Measurements from ENCODE around the gene ZNF432. TPM values are rescaled to one million over a fixed set of nuclear protein-coding genes. Genes with fewer than 3 reads are reported as not detected.

ZNF432 gene
- polyA plus RNA-seq, 1 donor, result 11.3 TPM

GRCh38 chr19:52010674-52011073 is 38.0 kb downstream of the ZNF432 start:
- no peak for DNase-seq (ENCODE audit: low read depth)

GRCh38 chr19:52007806-52008557 is 40.7 kb downstream of the ZNF432 start, which contains the start of gene ZNF615:
Gene ZNF615 (minus strand): TSS chr19:52008211. CDS start chr19:52003711, 4,500 bp downstream.
- DNase-seq (ENCODE audit: low read depth), result peak; percentile 80

- DNase-seq (ENCODE audit: low read depth), result no peak
Measured at GRCh38 chr19:52007451-52007805, 41.2 kb downstream of the ZNF432 start.

GRCh38 chr19:51994048-51994644 is 54.5 kb downstream of the ZNF432 start:
- DNase-seq (ENCODE audit: low read depth), result no peak

GRCh38 chr19:51993422-51993821 is 55.2 kb downstream of the ZNF432 start:
- DNase-seq (ENCODE audit: low read depth), result no peak

DNA sequence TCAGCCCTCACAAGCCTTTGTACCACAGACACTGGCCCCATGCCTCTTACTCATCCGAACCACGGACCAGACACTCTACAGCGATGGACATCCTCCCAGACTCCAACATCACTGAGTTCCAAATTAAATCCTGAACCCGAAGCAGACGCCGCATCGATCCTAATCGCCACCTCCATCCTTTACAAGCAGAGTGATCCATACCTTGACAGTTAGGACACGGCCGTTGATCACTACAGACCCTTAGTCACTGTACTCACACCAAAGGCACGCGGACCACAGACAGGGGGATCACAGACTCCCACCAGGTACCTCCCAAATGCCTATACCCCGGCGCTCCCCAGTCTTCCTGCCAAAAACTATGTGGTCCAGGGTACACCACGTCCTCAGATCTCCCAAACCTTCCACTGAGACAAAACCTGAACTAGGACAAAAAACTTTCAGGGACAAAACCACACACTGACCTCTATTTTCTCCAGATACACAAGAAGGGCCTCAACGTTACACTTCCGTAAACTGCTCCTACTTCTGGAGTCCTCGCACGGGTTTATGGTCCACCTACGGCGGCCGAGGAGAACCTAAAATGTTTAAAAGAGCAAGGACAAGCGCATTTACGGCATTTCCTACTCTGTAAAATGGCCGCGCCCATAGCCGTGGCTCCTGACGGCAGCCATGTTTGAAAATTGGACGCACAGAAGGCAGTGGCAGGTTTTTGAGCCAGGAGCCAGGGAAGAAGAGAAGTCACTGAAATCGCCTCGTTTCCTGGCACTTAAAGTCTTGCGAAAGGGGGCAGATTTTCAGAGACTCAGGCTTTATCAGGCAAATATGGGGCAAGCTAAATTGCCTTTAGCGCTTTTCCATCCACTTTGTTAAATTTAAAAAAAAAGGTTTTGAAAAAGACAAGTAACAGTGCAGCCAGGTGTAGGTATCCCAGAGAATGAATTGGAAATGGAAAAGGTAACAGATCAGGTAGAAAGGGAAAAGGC is 62.0 kb downstream of the ZNF432 start, which contains the start of gene ZNF350:
Gene ZNF350 (minus strand): TSS at position 532 of the 983 bp plus-strand sequence. CDS start 12,480 bp downstream, outside the sequence.
- peak; percentile 89 for DNase-seq (ENCODE audit: low read depth)

GRCh38 chr19:51983361-51983760 is 65.3 kb downstream of the ZNF432 start:
- no peak for DNase-seq (ENCODE audit: low read depth)

Other genes with a start within 250 kb of the ZNF432 start
- 21.9 TPM for gene ZNF577, start 160.9 kb downstream of the ZNF432 start, polyA plus RNA-seq (ENCODE audit: insufficient read length)
- gene ZNF649, start 143.8 kb downstream of the ZNF432 start, polyA plus RNA-seq (ENCODE audit: insufficient read length), result 11.1 TPM
- 6.1 TPM for gene ZNF613, start 121.4 kb downstream of the ZNF432 start, polyA plus RNA-seq (ENCODE audit: insufficient read length)
- 7.0 TPM for gene ZNF350, start 62.0 kb downstream of the ZNF432 start, polyA plus RNA-seq (ENCODE audit: insufficient read length)
- 9.9 TPM for gene ZNF615, start 40.6 kb downstream of the ZNF432 start, polyA plus RNA-seq (ENCODE audit: insufficient read length)
- gene ZNF614, start 20.5 kb downstream of the ZNF432 start, polyA plus RNA-seq (ENCODE audit: insufficient read length), result 7.8 TPM
- gene ZNF841, start 46.9 kb upstream of the ZNF432 start, polyA plus RNA-seq (ENCODE audit: insufficient read length), result 11.0 TPM
- 9.1 TPM for gene ZNF616, start 91.1 kb upstream of the ZNF432 start, polyA plus RNA-seq (ENCODE audit: insufficient read length)
- 8.2 TPM for gene ZNF836, start 122.8 kb upstream of the ZNF432 start, polyA plus RNA-seq (ENCODE audit: insufficient read length)
- gene PPP2R1A, start 141.2 kb upstream of the ZNF432 start, polyA plus RNA-seq (ENCODE audit: insufficient read length), result 293 TPM
- 10.9 TPM for gene ZNF766, start 220.7 kb upstream of the ZNF432 start, polyA plus RNA-seq (ENCODE audit: insufficient read length)
- gene ZNF480, start 248.3 kb upstream of the ZNF432 start, polyA plus RNA-seq (ENCODE audit: insufficient read length), result 9.5 TPM

All from forelimb muscle (tissue), 1 donor.